Skeletal muscle cell (primary cell): ENCODE measurements around the gene AOX1.
A peak's percentile ranks its signal among the peaks of the same experiment; 100 is the strongest.
"Not testable (repeated sequence)": the region's sequence is repeated elsewhere in the genome, so short reads cannot be mapped to it uniquely, and the experiment has no call there.

Experiments
- DNase-seq: peaks from one replicate; pipeline ENCODE4 v3.0.0-alpha.2; 2010; ENCODE audit warnings: low read depth
- H3K4me3 ChIP-seq: 2 replicates; pipeline ENCODE4 v1.5.1; 2011; ENCODE audit warnings: low read depth, mild to moderate bottlenecking, control low read depth, low read length, moderate library complexity

Gene AOX1

GRCh38 chr2:200658278-200658864 is 72.6 kb downstream of the AOX1 start:
- no peak for DNase-seq
- no peak overlapping the region for H3K4me3 ChIP-seq

- no peak overlapping the region for H3K4me3 ChIP-seq
- DNase-seq: no peak
These were observed 73.6 kb downstream of the AOX1 start for GRCh38 chr2:200659410-200659809.

DNA sequence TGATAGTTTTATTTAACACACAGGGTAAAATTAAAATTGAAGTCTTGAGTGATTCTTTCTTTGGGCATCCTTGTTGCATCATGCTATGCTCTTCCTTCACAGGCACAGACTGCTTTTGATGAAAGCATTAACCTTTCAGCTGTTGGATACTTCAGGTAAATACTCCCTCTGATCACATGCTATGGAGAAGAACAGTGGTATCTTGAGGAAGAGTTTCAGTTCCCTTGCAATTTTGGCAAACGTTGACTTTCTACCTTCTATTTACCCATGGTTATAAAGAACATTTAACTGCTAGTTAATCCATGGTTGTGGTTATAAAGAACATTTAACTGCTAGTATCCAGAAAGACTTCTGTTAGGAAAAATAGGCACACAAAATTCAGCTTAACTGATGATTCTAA is 75.7 kb downstream of the AOX1 start:
- DNase-seq: no peak

DNA sequence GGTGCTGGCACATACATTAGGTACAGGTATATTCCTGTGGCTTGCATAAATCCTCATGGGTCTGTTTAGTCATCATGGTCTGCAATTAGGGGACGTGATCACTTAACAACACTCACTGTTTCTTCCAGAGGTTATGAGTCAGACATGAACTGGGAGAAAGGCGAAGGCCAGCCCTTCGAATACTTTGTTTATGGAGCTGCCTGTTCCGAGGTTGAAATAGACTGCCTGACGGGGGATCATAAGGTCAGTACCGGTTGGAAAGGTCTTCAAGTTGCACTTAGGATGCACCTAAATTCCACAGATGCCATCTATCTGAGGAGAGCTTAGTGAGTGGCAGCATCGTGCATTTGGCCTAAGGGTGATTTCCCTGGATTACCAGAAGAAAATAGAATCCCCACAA is 76.9 kb downstream of the AOX1 start:
- H3K4me3 ChIP-seq: no peak overlapping the region
- peak; percentile 41 for DNase-seq

More for the DNA sequence above, 75.7 kb downstream of the AOX1 start:
- no peak overlapping the region for H3K4me3 ChIP-seq

- DNase-seq: no peak
- no peak overlapping the region for H3K4me3 ChIP-seq
These were observed 79.1 kb downstream of the AOX1 start for GRCh38 chr2:200664770-200665494.

GRCh38 chr2:200665626-200666453 is 80.0 kb downstream of the AOX1 start:
- H3K4me3 ChIP-seq: no peak overlapping the region
- DNase-seq: no peak

- DNase-seq: no peak
- H3K4me3 ChIP-seq: no peak overlapping the region
These were observed 81.6 kb downstream of the AOX1 start for GRCh38 chr2:200667413-200667812.

DNA sequence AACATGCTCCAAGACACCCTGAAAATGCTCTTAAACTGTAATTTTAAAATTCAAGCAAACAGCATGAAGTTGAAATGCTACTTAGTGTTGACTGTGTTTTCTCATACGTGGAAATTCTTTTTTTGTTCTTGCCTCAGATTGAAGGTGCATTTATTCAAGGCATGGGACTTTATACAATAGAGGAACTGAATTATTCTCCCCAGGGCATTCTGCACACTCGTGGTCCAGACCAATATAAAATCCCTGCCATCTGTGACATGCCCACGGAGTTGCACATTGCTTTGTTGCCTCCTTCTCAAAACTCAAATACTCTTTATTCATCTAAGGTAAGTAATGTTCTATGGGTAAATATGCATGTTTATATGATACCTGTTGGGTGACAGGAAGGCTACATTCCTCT is 82.7 kb downstream of the AOX1 start:
- no peak overlapping the region for H3K4me3 ChIP-seq
- DNase-seq: no peak

DNA sequence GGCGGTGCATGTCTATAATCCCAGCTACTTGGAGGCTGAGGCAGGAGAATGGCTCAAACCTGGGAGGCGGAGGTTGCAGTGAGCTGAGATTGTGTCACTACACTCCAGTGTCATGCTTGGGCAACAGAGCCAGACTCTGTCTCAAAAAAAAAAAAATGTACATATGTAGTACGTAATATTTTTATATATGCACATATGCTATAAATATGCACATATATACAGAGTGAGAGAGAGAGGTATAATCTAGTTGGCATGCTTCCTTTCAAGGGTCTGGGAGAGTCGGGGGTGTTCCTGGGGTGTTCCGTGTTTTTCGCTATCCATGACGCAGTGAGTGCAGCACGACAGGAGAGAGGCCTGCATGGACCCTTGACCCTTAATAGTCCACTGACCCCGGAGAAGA is 83.5 kb downstream of the AOX1 start:
- no peak for DNase-seq
- H3K4me3 ChIP-seq: no peak overlapping the region

- no peak for DNase-seq
- no peak overlapping the region for H3K4me3 ChIP-seq
These were observed 84.5 kb downstream of the AOX1 start for GRCh38 chr2:200670313-200670712.

DNA sequence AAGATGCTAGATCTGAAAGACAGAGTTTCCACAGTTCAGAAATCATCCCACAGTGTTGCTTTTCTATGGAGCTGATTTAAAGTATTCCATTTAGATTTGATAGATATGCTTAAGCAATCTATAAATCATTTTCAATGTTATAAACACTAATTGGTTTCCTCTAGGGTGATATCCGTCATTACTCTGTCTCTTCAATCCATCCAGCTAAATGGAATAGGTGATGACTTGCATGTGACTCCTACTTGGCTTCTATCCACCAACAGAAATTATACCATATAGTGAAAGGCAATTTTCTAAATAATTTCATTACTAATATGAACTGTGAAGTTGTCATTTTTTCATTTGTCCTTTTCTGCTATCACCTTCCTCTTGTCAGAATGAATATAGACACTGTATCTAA is 84.9 kb downstream of the AOX1 start:
- H3K4me3 ChIP-seq: no peak overlapping the region

DNA sequence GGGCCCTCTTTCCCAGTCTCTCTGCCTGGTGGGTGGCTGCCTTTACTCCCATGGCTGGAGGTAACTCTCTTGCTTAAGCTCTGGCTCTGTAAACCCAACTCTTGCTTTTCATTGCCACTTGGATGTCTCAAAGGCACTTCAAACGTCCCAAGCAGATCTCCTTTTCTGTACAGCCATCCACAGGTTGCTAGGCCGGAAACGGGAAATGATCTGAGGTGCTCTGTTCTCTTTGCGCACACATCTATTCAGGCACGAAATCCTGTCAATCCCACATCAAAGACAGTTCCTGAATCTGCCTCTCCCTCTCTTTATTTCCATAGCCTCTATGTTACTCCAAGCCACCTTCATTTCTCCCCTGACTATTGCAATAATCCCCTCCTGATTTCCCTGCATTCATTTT is 87.4 kb downstream of the AOX1 start:
- no peak overlapping the region for H3K4me3 ChIP-seq
- DNase-seq: no peak

More for the DNA sequence above, 84.9 kb downstream of the AOX1 start:
- DNase-seq: no peak

GRCh38 chr2:200674837-200675236 is 89.0 kb downstream of the AOX1 start:
- no peak for DNase-seq
- no peak overlapping the region for H3K4me3 ChIP-seq

DNA sequence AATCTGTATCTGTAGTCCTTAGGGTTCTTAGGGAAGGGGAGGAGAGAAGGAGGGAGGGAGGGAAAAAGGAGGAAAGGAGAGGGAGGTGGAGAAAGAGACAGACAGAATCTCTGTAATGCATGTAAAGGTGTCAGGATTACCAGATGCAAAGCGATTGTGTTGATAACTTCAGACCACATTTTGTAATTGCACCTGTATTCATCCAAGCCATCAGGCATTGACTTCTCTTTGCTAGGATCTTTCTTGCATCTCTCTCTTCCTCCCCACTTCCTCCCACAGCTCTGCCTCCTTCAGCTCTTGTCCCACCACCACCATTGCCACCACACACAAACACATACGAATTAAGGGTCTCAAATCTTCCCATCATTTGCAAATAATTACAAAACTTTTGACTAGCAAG is 91.4 kb downstream of the AOX1 start:
- DNase-seq: no peak
- H3K4me3 ChIP-seq: no peak overlapping the region

GRCh38 chr2:200677721-200678532 is 92.1 kb downstream of the AOX1 start:
- DNase-seq: peak; percentile 32
- H3K4me3 ChIP-seq: no peak overlapping the region

GRCh38 chr2:200679127-200679526 is 93.3 kb downstream of the AOX1 start:
- no peak for DNase-seq

DNA sequence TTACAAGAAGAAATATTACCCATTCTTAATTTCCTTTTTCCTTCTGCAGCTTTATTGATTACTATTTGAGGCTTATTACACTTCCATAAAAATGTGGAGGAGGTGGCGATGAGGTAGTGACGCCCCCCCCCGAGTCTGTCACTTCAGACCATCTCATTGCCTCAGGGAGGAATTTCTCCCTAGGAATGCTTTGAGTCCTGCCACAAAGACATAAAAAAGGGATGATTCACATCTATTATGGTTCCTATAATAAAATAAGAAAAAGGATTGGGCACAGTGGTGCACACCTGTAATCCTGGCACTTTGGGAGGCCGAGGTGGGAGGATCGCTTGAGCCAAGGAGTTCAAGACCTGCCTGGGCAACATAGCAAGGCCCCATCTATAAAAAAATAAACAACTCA is 93.7 kb downstream of the AOX1 start:
- H3K4me3 ChIP-seq: no peak overlapping the region
- no peak for DNase-seq

More at GRCh38 chr2:200679127-200679526, 93.3 kb downstream of the AOX1 start:
- H3K4me3 ChIP-seq: no peak overlapping the region

DNA sequence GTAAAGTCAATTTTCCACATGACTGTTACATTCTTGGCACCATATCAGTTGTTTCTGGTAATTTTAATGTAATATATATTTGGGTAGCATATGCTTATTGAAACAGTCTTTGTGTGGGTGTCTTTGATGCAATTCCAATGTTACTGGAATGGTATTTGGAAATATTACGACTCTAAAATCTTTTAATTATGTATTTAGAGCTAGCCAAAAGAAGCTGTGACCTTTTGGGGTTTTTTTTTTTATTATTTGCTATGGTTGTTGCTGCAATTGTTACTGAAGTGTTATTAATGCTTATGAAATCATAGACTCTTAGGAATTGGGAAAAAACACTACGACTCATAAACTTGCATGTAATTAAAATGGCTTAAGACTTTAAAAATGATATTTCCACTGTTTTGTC is 95.9 kb downstream of the AOX1 start:
- DNase-seq: peak; percentile 9
- H3K4me3 ChIP-seq: no peak overlapping the region

DNA sequence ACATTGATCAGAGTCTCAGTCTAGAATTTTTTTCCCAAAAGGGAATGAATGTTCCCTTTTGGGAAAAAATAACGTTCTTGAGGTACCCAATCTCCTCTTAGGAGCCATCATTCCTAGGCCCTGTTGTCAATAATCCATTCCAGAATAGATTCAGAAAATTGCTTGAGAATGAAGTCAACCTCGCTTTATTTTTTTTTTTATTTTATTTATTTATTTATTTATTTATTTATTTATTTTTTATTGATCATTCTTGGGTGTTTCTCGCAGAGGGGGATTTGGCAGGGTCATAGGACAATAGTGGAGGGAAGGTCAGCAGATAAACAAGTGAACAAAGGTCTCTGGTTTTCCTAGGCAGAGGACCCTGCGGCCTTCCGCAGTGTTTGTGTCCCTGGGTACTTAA is 96.6 kb downstream of the AOX1 start:
- DNase-seq, H3K4me3 ChIP-seq: not testable (repeated sequence)
